Sigmoid colon (tissue), 3 donors: ENCODE measurements around the gene IQCK.

Experiments
- CTCF ChIP-seq, 4 experiments: fragments of 450-650 bp in 3 of 4; fragments of 200-600 bp in 1 of 4; IDR thresholded peaks; one replicate each; pipeline ENCODE4 v1.5.1; 2016 to 2019; ENCODE audit warnings: antibody characterized with exemption in 4 of 4, mild to moderate bottlenecking in 3 of 4, moderate library complexity in 2 of 4
- POLR2A ChIP-seq, 2 donors: fragments of 450-650 bp; IDR thresholded peaks; one replicate each; pipeline ENCODE4 v1.6.1; 2016; ENCODE audit warnings: antibody characterized with exemption in 2 of 2, mild to moderate bottlenecking in 2 of 2, moderate library complexity in 2 of 2

- TF ChIP-seq POLR2A (IDR thresholded peaks at IDR 0.05) = no peak
- no peak for TF ChIP-seq CTCF (IDR thresholded peaks at IDR 0.05)
These were observed 47.9 kb downstream of the IQCK start for GRCh38 chr16:19765860-19766553.
